Measurements from ENCODE around the gene NRIP3.
"Not testable (repeated sequence)": the region's sequence is repeated elsewhere in the genome, so short reads cannot be mapped to it uniquely, and the experiment has no call there.

Gene NRIP3

GRCh38 chr11:9014826-9015225 lies 11.0 kb upstream of the NRIP3 start:
- no peak for DNase-seq

GRCh38 chr11:9013373-9013772 lies 9.6 kb upstream of the NRIP3 start:
- no peak for DNase-seq

DNA sequence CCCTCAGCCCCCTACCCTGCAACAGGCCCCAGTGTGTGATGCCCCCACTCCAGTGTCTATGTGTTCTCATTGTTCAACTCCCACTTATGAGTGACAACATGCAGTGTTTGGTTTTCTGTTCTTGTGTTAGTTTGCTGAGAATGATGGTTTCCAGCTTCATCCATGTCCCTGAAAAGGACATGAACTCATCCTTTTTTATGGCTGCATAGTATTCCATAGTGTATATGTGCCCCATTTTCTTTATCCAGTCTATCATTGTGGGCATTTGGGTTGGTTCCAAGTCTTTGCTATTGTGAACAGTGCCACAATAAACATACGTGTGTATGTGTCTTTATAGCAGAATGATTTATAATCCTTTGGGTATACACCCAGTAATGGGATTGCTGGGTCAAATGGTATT lies 5.7 kb upstream of the NRIP3 start:
- not testable (repeated sequence) for DNase-seq

GRCh38 chr11:9008661-9009060 lies 4.9 kb upstream of the NRIP3 start:
- DNase-seq = no peak

DNA sequence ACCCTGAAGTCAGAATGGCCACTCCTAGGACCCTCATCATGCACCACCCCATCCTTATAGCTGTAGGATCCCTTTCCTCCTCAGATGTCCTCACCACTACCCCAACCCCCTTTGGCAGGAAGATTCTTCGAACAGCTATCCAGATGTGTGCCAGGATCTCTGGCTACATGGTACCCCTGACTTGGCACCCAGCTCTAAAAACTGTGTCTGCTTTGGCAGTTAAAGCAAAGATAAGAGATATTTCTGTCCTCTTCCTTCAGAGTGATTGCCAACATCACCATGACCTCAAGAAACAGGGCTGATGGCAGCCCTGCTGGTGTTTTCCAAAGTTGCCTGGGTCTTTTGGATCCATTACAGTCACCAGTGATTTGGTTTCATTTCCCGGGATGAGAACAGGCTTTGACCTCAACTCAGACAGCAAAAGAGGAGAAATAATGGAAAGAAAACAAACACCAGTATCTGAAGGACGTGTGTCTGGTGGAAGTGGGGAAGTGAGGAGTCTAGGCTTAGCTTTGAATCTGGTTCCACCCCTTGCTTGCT lies 4.3 kb upstream of the NRIP3 start:
- no peak for DNase-seq

GRCh38 chr11:9005087-9005486 lies 1.3 kb upstream of the NRIP3 start:
- no peak for DNase-seq

DNA sequence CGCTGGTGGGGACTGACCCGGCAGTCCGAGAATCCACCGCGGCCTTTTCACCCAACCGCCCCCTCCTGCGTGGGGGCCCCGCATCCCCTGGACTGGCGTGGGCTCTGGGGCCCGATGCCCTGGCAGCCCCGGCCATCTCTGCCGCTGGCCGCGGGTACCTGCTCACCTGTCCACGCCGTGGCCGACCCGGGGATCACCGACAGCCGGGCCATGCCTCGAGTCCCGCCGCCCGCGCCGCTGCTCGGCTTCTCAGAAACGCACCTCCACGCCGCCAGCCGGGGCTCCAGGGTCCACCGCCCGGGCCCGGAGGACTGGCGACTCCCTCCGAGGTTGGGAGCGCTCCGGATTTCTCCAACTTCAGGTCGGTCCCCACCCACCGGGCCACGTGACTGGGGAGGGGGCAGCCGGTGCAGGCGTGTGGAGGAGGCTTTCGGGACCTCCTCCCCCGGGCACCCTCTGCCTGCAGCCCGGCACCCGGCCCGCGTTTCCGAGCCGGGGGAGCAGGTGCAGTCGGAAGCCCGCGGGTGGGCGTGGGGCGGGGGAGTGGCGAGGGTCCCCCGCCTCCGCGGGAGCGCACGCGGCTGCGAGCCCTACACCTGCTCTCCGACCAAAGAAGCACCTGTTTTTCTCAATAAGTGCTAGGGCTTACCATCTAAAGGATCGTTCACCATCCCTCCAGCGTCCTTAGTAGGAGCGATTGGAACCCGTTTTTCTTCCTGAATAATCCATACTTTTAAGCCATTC lies 554 bp upstream of the NRIP3 start:
- no peak for DNase-seq

GRCh38 chr11:9002920-9003572 lies 755 bp downstream of the NRIP3 start:
- no peak for DNase-seq

DNA sequence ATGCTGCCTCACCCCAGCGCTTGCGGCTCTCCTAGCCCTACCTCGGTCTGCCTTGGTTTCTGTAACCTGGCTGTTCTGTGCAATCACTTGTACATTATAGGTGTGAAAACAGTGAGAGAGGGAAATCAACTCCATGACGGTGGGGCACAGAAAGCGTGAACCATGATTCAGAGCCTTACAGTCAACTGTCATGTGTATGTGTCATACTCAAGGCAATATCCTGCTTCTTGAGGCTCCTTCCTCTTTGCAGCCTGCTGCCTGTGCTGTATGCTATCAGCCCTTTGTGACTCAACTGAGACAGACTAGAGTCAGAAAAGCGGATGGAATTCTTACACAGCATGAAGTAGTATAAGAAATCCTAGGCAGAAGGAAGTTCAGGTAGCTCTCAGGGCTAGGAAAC lies 2.1 kb downstream of the NRIP3 start:
- no peak for DNase-seq

- no peak for DNase-seq
Observed at GRCh38 chr11:8998017-8998416, 5.8 kb downstream of the NRIP3 start.

DNA sequence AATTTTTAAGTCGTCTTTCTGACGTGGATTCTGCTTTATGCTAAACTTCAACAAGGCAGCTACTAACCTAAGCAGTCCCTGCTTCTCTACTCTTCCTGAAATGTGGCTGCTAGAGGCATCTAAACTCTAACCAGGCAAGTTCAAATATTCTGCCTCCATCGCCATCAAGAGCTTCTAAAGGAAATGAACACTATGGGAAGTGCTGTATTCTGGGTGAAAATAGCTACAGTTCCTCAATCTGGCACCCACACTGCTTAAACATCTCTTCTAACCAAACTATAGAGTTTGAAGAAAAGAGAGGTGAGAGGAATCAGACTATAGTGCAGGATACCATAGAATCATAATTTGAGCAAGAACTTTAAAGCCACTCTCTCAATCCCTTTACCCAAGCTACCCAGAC lies 6.3 kb downstream of the NRIP3 start:
- DNase-seq = no peak

DNA sequence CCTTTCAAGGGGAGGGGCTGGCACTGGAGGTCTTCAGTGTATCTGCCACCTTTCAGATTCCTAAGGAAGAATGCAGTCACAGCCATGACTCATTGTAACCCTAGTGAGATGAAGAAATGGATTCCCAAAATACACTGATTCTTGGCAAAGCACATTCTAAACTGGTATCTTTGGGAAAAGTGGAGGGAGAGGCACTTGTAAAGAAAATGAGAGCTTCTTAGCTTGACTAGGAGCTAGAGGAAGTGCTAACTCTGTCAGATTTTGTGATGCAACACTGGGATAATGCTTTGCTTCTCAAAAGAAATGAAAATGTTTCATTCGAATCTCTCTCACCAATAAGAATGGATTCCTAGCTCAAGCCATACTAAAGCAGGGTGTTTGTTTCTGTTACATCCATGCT lies 14.3 kb downstream of the NRIP3 start:
- no peak for DNase-seq

GRCh38 chr11:8988329-8989234 lies 15.2 kb downstream of the NRIP3 start:
- DNase-seq = no peak

GRCh38 chr11:8987446-8987845 lies 16.4 kb downstream of the NRIP3 start:
- DNase-seq = no peak

DNA sequence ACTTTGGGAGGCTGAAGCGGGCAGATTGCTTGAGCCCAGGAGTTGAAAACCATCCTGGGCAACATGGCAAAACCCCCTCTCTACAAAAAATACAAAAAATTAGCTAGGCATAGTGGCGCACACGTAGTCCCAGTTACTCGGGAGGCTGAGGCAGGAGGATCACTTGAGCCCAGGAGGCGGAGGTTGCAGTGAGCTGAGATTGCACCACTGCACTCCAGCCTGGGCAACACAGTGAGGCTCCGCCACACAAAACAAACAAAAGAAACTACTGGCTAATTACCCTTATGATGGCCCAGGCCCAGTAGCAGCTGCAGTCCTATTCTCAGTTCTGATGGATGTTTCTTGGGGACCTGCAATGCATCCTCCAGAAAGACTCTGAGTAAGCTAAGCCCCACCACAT lies 17.0 kb downstream of the NRIP3 start:
- not testable (repeated sequence) for DNase-seq

DNA sequence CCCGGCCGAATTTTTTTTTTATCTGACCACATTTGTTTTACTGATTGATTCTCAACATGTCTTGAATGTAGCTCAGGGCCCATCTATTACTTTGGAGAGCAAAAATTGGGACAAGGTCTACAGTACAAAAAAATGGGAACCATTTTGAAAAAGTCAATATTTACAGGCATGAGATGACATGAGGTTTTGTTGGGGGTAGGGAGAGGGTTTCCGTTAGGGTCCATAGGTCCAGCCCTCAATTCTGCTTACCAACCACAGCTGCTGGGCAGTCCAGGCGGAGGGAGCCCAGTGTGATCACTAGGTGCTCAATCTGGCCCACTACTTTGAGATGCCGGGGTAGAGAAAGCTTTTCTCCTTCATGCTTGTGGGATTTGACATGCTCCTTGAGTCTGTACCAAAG lies 18.3 kb downstream of the NRIP3 start:
- DNase-seq = no peak

GRCh38 chr11:8983552-8983951 lies 20.2 kb downstream of the NRIP3 start:
- no peak for DNase-seq

DNA sequence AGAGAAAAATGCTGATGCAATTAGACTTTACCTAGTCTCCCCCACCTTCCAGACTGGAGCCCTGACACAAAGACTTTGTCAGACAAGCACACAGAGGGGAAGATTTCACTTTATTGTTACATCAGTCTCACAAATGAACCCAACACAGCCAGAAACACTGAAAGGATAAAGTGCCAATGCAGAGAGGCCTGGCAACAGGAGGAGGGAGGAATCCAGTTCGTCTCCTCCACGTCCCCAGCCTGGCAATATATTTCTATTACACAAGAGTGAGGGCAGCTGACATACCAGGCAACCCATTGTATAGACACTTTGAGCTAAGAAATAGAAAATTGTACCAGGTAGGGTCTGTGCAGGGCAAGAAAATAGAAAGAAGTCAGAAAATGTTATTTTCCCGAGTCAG lies 23.3 kb downstream of the NRIP3 start:
- no peak for DNase-seq

DNA sequence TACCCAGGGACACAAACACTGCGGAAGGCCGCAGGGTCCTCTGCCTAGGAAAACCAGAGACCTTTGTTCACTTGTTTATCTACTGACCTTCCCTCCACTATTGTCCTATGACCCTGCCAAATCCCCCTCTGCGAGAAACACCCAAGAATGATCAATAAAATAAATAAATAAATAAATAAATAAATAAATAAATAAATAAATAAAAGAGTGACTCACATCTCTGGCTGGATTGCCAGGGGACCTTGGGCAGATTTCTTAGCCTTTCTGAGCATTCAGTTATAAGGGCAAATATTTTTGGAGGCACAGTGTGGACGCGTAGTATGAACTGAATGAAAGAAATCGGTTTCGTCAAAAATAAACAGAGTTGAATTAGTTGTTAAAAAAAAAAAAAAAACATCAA lies 24.4 kb downstream of the NRIP3 start:
- not testable (repeated sequence) for DNase-seq

GRCh38 chr11:8973121-8973520 lies 30.7 kb downstream of the NRIP3 start:
- no peak for DNase-seq

DNA sequence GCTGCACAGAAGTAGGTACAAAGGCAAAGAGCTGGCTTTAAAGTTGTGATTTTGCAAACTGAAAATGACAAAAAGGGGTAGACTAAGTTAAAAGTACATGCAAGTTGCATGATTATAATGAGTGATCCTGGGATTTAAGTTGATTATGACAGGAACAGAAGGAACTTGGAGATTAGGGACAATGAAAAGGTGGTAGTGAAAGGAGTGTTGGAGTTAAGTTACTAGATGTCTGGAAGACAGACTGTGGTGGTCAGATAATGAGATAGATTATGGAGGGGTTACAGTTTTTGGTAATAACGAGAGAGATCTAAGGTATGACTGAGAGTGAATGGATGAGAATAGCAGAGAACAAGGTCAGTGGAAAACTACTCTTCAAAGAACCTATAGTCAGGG lies 31.9 kb downstream of the NRIP3 start:
- no peak for DNase-seq

GRCh38 chr11:8971196-8971923 lies 32.4 kb downstream of the NRIP3 start:
- DNase-seq = no peak

DNA sequence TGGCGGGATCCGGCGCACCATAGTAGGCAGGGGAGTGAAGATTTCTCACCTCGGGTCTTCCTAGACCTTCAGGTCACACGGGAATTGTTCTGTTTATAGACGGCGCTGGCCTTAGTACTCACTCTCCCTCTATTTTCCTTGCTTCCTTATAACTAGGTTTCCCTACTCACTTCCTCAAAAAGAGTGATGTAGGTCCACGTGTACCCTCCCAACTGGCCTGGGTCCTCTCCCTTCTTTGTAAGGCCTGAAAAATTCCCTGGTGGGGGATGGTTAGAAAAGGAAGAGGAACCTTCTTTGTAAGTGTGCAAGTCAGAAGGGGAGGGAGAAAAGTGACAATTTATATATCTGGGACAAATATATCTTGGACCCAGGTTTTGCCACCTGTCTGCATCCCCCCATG lies 36.6 kb downstream of the NRIP3 start:
- no peak for DNase-seq

Measured in DMS153 (cell line).